RWPE2 (cell line): ENCODE results near the gene IL17RB.

Experiments used
- ATAC-seq: fragments of 200-7000 bp; cut with Tn5 transposase; 3 replicates; pipeline ENCODE4 v1.9.1; 2021; ENCODE audit warnings: low read depth
- DNase-seq: peaks from one replicate; pipeline ENCODE4 v3.0.0-alpha.2; 2020; ENCODE audit warnings: low spot score
- H3K27ac ChIP-seq: fragments of 450-650 bp; 2 replicates; pipeline ENCODE4 v1.5.1; 2017; ENCODE audit warnings: mild to moderate bottlenecking; ENCODE audit not compliant: poor library complexity, severe bottlenecking
- H3K27me3 ChIP-seq: fragments of 250-450 bp; sonication (Bioruptor Pico); 2 replicates; pipeline ENCODE4 v1.5.1; 2021; ENCODE audit warnings: mild to moderate bottlenecking, moderate library complexity; ENCODE audit not compliant: insufficient read depth, poor library complexity, severe bottlenecking
- H3K36me3 ChIP-seq: fragments of 250-450 bp; sonication (Bioruptor Pico); 2 replicates; pipeline ENCODE4 v1.5.1; 2020; ENCODE audit warnings: low read depth, mild to moderate bottlenecking, moderate library complexity
- H3K4me1 ChIP-seq: fragments of 250-450 bp; sonication (Bioruptor Pico); 2 replicates; pipeline ENCODE4 v1.5.1; 2021; ENCODE audit warnings: mild to moderate bottlenecking, moderate library complexity; ENCODE audit not compliant: insufficient read depth, poor library complexity, severe bottlenecking
- H3K4me3 ChIP-seq: fragments of 250-450 bp; sonication (Bioruptor Pico); 2 replicates; pipeline ENCODE4 v1.5.1; 2021; ENCODE audit warnings: mild to moderate bottlenecking, moderate library complexity; ENCODE audit not compliant: severe bottlenecking
- H3K9me3 ChIP-seq: fragments of 250-450 bp; sonication (Bioruptor Pico); 2 replicates; pipeline ENCODE4 v1.5.1; 2021; ENCODE audit warnings: mild to moderate bottlenecking, moderate library complexity; ENCODE audit not compliant: severe bottlenecking
- TF ChIP-seq, protein P1 (sequence below): fragments of 450-650 bp; IDR thresholded peaks from one replicate; pipeline ENCODE4 v1.5.1; 2017; ENCODE audit warnings: mild to moderate bottlenecking, moderate library complexity; ENCODE audit not compliant: poor library complexity, severe bottlenecking

The IL17RB gene

DNA sequence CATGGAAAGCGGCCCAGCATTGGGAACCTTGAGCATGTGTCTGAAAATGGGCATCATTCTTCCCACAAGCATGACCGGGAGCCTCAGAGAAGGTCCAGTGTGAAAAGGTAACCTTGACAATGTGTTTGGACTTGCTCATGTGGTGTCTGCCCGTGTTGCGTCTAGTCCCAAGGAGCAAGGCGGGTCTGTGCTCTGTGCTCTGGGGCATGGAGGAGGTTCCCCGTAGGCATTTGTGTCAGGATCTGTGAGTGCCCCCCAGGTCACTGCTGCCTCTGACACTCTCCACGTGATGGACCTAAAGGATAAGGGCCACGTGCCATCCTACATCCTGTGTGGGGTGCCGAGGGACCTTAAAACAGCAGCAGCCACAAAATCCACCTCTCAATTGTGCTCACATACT lies 45.0 kb upstream of the IL17RB start:
- Histone ChIP-seq H3K36me3 (no peaks in the 10 kb centered on the region), H3K9me3 (no peaks in the 10 kb centered on the region), H3K4me3 (no peak overlapping the region), H3K27me3 (no peaks in the 10 kb centered on the region), H3K27ac (no peak overlapping the region), H3K4me1 (no peaks in the 10 kb centered on the region)
- ATAC-seq (no peak), DNase-seq (no peak)
- TF ChIP-seq, protein P1, sequence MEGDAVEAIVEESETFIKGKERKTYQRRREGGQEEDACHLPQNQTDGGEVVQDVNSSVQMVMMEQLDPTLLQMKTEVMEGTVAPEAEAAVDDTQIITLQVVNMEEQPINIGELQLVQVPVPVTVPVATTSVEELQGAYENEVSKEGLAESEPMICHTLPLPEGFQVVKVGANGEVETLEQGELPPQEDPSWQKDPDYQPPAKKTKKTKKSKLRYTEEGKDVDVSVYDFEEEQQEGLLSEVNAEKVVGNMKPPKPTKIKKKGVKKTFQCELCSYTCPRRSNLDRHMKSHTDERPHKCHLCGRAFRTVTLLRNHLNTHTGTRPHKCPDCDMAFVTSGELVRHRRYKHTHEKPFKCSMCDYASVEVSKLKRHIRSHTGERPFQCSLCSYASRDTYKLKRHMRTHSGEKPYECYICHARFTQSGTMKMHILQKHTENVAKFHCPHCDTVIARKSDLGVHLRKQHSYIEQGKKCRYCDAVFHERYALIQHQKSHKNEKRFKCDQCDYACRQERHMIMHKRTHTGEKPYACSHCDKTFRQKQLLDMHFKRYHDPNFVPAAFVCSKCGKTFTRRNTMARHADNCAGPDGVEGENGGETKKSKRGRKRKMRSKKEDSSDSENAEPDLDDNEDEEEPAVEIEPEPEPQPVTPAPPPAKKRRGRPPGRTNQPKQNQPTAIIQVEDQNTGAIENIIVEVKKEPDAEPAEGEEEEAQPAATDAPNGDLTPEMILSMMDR: no peak

DNA sequence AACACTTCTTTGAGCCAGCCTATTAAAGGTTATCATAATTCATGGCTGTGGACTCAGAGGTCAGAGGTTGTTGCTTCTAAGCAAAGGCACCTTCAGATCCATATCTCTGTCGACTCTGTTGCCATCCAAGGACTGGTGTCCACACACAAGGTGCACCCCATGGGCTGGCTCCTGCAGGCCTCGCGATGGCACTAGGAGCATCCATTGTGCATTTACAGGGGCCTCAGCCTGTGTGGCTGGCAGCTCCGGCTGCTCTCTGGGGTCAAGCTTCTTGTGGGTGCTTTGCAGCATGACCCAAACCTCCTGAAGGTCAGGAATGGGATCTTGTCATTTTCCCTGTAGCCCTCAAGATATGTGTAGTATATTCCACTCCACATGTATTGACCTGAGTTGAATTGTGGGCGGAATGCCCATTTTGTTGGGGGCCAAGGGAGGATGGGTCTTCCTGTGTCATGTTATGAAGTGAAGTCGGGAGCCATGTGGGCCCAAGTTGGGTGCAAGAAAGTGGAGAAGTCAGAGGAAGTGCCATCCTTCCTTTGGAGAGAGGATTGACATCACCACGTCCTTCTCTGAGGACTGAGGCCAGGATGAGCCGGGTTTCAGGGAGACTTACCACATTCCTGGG lies 44.0 kb upstream of the IL17RB start:
- Histone ChIP-seq H3K27ac (no peak overlapping the region), H3K27me3 (no peaks in the 10 kb centered on the region), H3K36me3 (no peaks in the 10 kb centered on the region), H3K9me3 (no peaks in the 10 kb centered on the region), H3K4me3 (no peak overlapping the region), H3K4me1 (no peaks in the 10 kb centered on the region)
- ATAC-seq (no peak), DNase-seq (no peak)
- TF ChIP-seq, protein P1: no peak

GRCh38 chr3:53803124-53803815 lies 43.1 kb upstream of the IL17RB start:
- H3K4me3 ChIP-seq: no peak overlapping the region
- H3K36me3 ChIP-seq: no peaks in the 10 kb centered on the region
- no peaks in the 10 kb centered on the region for H3K27me3 ChIP-seq
- no peak overlapping the region for H3K27ac ChIP-seq
- no peaks in the 10 kb centered on the region for H3K4me1 ChIP-seq
- TF ChIP-seq, protein P1: no peak
- DNase-seq (no peak), ATAC-seq (no peak)
- no peaks in the 10 kb centered on the region for H3K9me3 ChIP-seq

GRCh38 chr3:53803816-53804695 lies 42.3 kb upstream of the IL17RB start:
- TF ChIP-seq, protein P1: no peak
- ATAC-seq (no peak), DNase-seq (no peak)
- no peaks in the 10 kb centered on the region for H3K27me3 ChIP-seq
- no peak overlapping the region for H3K27ac ChIP-seq
- H3K9me3 ChIP-seq: no peaks in the 10 kb centered on the region
- H3K36me3 ChIP-seq: no peaks in the 10 kb centered on the region
- H3K4me1 ChIP-seq: no peaks in the 10 kb centered on the region
- H3K4me3 ChIP-seq: no peak overlapping the region
